ENCODE measurements around the gene GALNS.
"Not testable (repeated sequence)": the region's sequence is repeated elsewhere in the genome, so short reads cannot be mapped to it uniquely, and the experiment has no call there.

GALNS gene

GRCh38 chr16:88804552-88805339 lies 52.0 kb downstream of the GALNS start:
- no peak for DNase-seq (ENCODE audit: low spot score)

- no peak for DNase-seq (ENCODE audit: low spot score)
Measured at GRCh38 chr16:88804173-88804551, 52.6 kb downstream of the GALNS start.

GRCh38 chr16:88803264-88803987 lies 53.3 kb downstream of the GALNS start, which contains the start of gene CDT1:
Gene CDT1, plus strand, starts transcription at chr16:88803789. Its CDS starts 43 bp downstream, at chr16:88803832.
- DNase-seq (ENCODE audit: low spot score), result peak; percentile 100

- DNase-seq (ENCODE audit: low spot score), result no peak
Measured at GRCh38 chr16:88800277-88800592, 56.5 kb downstream of the GALNS start.

GRCh38 chr16:88799569-88800276 lies 57.0 kb downstream of the GALNS start:
- no peak for DNase-seq (ENCODE audit: low spot score)

GRCh38 chr16:88798772-88799455 lies 57.8 kb downstream of the GALNS start:
- DNase-seq (ENCODE audit: low spot score), result no peak

- DNase-seq (ENCODE audit: low spot score), result no peak
Measured at GRCh38 chr16:88798073-88798472, 58.7 kb downstream of the GALNS start.

GRCh38 chr16:88796278-88796677 lies 60.5 kb downstream of the GALNS start:
- DNase-seq (ENCODE audit: low spot score), result no peak

GRCh38 chr16:88793251-88793954 lies 63.3 kb downstream of the GALNS start:
- DNase-seq (ENCODE audit: low spot score), result no peak

- DNase-seq (ENCODE audit: low spot score), result no peak
Measured at GRCh38 chr16:88792668-88793250, 64.0 kb downstream of the GALNS start.

- no peak for DNase-seq (ENCODE audit: low spot score)
Measured at GRCh38 chr16:88792078-88792550, 64.6 kb downstream of the GALNS start.

GRCh38 chr16:88790312-88791211 lies 66.2 kb downstream of the GALNS start:
- no peak for DNase-seq (ENCODE audit: low spot score)

GRCh38 chr16:88789594-88789993 lies 67.2 kb downstream of the GALNS start:
- no peak for DNase-seq (ENCODE audit: low spot score)

- not testable (repeated sequence) for DNase-seq (ENCODE audit: low spot score)
Measured at GRCh38 chr16:88788749-88789148, 68.0 kb downstream of the GALNS start.

- DNase-seq (ENCODE audit: low spot score), result no peak
Measured at GRCh38 chr16:88787579-88788314, 69.0 kb downstream of the GALNS start.

- DNase-seq (ENCODE audit: low spot score), result peak; percentile 88
Measured at GRCh38 chr16:88785106-88785924, 71.4 kb downstream of the GALNS start, which contains the start of gene PIEZO1. Gene PIEZO1, minus strand, starts transcription at chr16:88785220. Its CDS starts 256 bp downstream, at chr16:88784964.

GRCh38 chr16:88784856-88785105 lies 72.0 kb downstream of the GALNS start:
- DNase-seq (ENCODE audit: low spot score), result no peak

- peak; percentile 75 for DNase-seq (ENCODE audit: low spot score)
Measured at GRCh38 chr16:88784074-88784855, 72.5 kb downstream of the GALNS start.
